Panc1 (cell line): ENCODE data around the gene CNTN5. TPM values are rescaled to one million over a fixed set of nuclear protein-coding genes. Genes with fewer than 3 reads are reported as not detected.

Source experiments
- ATAC-seq: fragments of 200-7000 bp; cut with Tn5 transposase; 2 replicates; pipeline ENCODE4 v1.9.1; 2020; ENCODE audit warnings: mild to moderate bottlenecking, moderate library complexity
- BruUV-seq: library from RNA; stranded (reverse); fragments of 400-500 nt; replicated peaks from 2 replicates; lab custom pipeline; 2021; lab: Mats Ljungman, UMichigan
- CTCF ChIA-PET: fragments of 300-600 bp; sonication (Branson Sonifier 250); formaldehyde crosslinking; loops from one replicate; lab custom pipeline; 2022; ENCODE audit warnings: antibody characterized with exemption; lab: Charles Lee
- POLR2A ChIA-PET: fragments of 300-600 bp; sonication (Branson Sonifier 250); formaldehyde crosslinking; loops from one replicate; lab custom pipeline; 2022; ENCODE audit warnings: antibody characterized with exemption; lab: Charles Lee
- DNase-seq: peaks from one replicate; pipeline ENCODE4 v3.0.0-alpha.2; 2010; ENCODE audit warnings: low read depth, low spot score
- H3K27ac ChIP-seq: 2 replicates; pipeline ENCODE4 v1.5.1; 2011; ENCODE audit warnings: mild to moderate bottlenecking, low read length, inconsistent platforms
- H3K27me3 ChIP-seq: fragments of 200-500 bp; sonication (Bioruptor generic); 2 replicates; pipeline ENCODE4 v1.6.0; 2014; ENCODE audit warnings: low read length, inconsistent platforms; ENCODE audit not compliant: control insufficient read depth, insufficient read depth
- H3K36me3 ChIP-seq: fragments of 200-500 bp; sonication (Bioruptor generic); 2 replicates; pipeline ENCODE4 v1.5.1; 2014; ENCODE audit warnings: inconsistent platforms, mild to moderate bottlenecking, low read length, moderate library complexity; ENCODE audit not compliant: control insufficient read depth, insufficient read depth
- H3K4me1 ChIP-seq: 2 replicates; pipeline ENCODE4 v1.5.1; 2011; ENCODE audit warnings: inconsistent platforms, mild to moderate bottlenecking, low read length, moderate library complexity; ENCODE audit not compliant: control insufficient read depth, insufficient read depth
- H3K4me3 ChIP-seq, 2 experiments: 2 replicates each; pipeline ENCODE4 v1.5.1; 2011 to 2012; ENCODE audit warnings: low read depth in 2 of 2, low read length in 2 of 2, mild to moderate bottlenecking in 2 of 2, inconsistent platforms in 1 of 2, moderate library complexity in 1 of 2
- H3K9me3 ChIP-seq: fragments of 200-500 bp; sonication (Bioruptor generic); 2 replicates; pipeline ENCODE4 v1.5.1; 2014; ENCODE audit warnings: low read depth, mild to moderate bottlenecking, inconsistent platforms, low read length, moderate library complexity; ENCODE audit not compliant: control insufficient read depth, insufficient read depth
- CTCF ChIP-seq: fragments of 450-650 bp; IDR thresholded peaks from 2 replicates; pipeline ENCODE4 v1.5.1; 2017; ENCODE audit warnings: mild to moderate bottlenecking
- POLR2AphosphoS5 ChIP-seq: IDR thresholded peaks from 2 replicates; pipeline ENCODE4 v1.6.1; 2012; ENCODE audit warnings: mild to moderate bottlenecking, low read depth, low read length, moderate library complexity
- REST ChIP-seq, 2 experiments: IDR thresholded peaks; 2 replicates each; pipeline ENCODE4 v1.6.1; 2011 to 2012; ENCODE audit warnings: low read depth in 2 of 2, control low read depth in 1 of 2, low read length in 1 of 2, mild to moderate bottlenecking in 1 of 2, moderate library complexity in 1 of 2; ENCODE audit not compliant: insufficient read depth in 1 of 2
- SIN3A ChIP-seq: IDR thresholded peaks from 2 replicates; pipeline ENCODE4 v1.6.1; 2012; ENCODE audit warnings: low read depth, mild to moderate bottlenecking, low read length, moderate library complexity, borderline replicate concordance; ENCODE audit not compliant: insufficient read depth
- TCF7L2 ChIP-seq: IDR thresholded peaks from 2 replicates; pipeline ENCODE4 v1.6.1; 2011; ENCODE audit warnings: mild to moderate bottlenecking, low read depth, low read length, inconsistent platforms
- in situ Hi-C: cut with HindIII; loops from 2 replicates; pipeline ENCODE4 v1.10.0; 2016; ENCODE audit warnings: low sequenced_read_pairs, low pct_unique_long_range_greater_than_20kb
- intact Hi-C: fragments of 100-400 bp; cut with micrococcal nuclease; formaldehyde crosslinking; loops from one replicate; pipeline ENCODE4 v1.10.0; 2022; ENCODE audit not compliant: unreplicated experiment
- total RNA-seq: library from RNA; stranded (reverse); gene quantifications from one replicate; pipeline ENCODE4 v1.2.1, GENCODE V29; 2021; ENCODE audit not compliant: unreplicated experiment

The CNTN5 gene
- total RNA-seq, 1 experiment from 2014 or later = not detected

GRCh38 chr11:99079576-99079975 is 58.8 kb downstream of the CNTN5 start:
- Histone ChIP-seq H3K4me1 (no peaks in the 10 kb centered on the region), H3K36me3 (no peaks in the 10 kb centered on the region), H3K9me3 (no peaks in the 10 kb centered on the region), H3K27me3 (no peaks in the 10 kb centered on the region), H3K27ac (no peak overlapping the region), H3K4me3 (no peak overlapping the region)
- in situ Hi-C loops (no loop called here), intact Hi-C loops (no loop called here)
- DNase-seq (no peak), ATAC-seq (no peak)
- POLR2A ChIA-PET = no interaction called here
- TF ChIP-seq CTCF (no peak), POLR2AphosphoS5 (no peak), TCF7L2 (no peak), SIN3A (no peak), REST (IDR thresholded peaks at IDR 0.05; ENCODE audit: insufficient read depth in 1 of 2, low read depth in 2 of 2, low read length in 1 of 2) (no peak)
- CTCF ChIA-PET = no interaction called here
- no TSS peak for BruUV-seq

- CTCF ChIA-PET = no interaction called here
- Histone ChIP-seq H3K9me3 (no peaks in the 10 kb centered on the region), H3K27me3 (no peaks in the 10 kb centered on the region), H3K27ac (no peak overlapping the region), H3K36me3 (no peaks in the 10 kb centered on the region), H3K4me3 (no peak overlapping the region), H3K4me1 (no peaks in the 10 kb centered on the region)
- POLR2A ChIA-PET = no interaction called here
- no peak for TF ChIP-seq SIN3A
- TF ChIP-seq CTCF = no peak
- TF ChIP-seq POLR2AphosphoS5 = no peak
- no peak for TF ChIP-seq TCF7L2
- TF ChIP-seq REST (IDR thresholded peaks at IDR 0.05; ENCODE audit: insufficient read depth in 1 of 2, low read depth in 2 of 2, low read length in 1 of 2) = no peak
- BruUV-seq = no TSS peak
- in situ Hi-C loops = no loop called here
- DNase-seq (no peak), ATAC-seq (no peak)
- intact Hi-C loops = no loop called here
These were observed 59.4 kb downstream of the CNTN5 start for GRCh38 chr11:99080154-99080553.
